IMR-90 (cell line): Measurements from ENCODE around the gene HLA-DRB1. TPM values are rescaled to one million over a fixed set of nuclear protein-coding genes. Genes with fewer than 3 reads are reported as not detected.

Experiments used
- ATAC-seq: fragments of 200-7000 bp; cut with Tn5 transposase; 2 replicates; pipeline ENCODE4 v1.9.1; 2020; ENCODE audit warnings: low read depth, mild to moderate bottlenecking, moderate library complexity
- BruUV-seq: library from RNA; stranded (reverse); fragments of 400-500 nt; replicated peaks from 2 replicates; lab custom pipeline; 2021; lab: Mats Ljungman, UMichigan
- CTCF ChIA-PET: fragments of 300-600 bp; formaldehyde crosslinking; extraction: SDS; loops from one replicate; lab custom pipeline; 2021; ENCODE audit warnings: antibody characterized with exemption; lab: Yijun Ruan, JAX
- POLR2A ChIA-PET: fragments of 300-600 bp; sonication (Branson Sonifier 250); formaldehyde crosslinking; loops from one replicate; lab custom pipeline; 2022; ENCODE audit warnings: antibody characterized with exemption; ENCODE audit not compliant: unreplicated experiment; lab: Charles Lee
- DNase-seq: peaks from one replicate; pipeline ENCODE4 v3.0.0; 2013
- H2AFZ ChIP-seq: replicated peaks from 2 replicates; pipeline ENCODE3; 2013; ENCODE audit warnings: low read length, mild to moderate bottlenecking; ENCODE audit not compliant: poor library complexity
- H2AK5ac ChIP-seq: 2 replicates; pipeline ENCODE4 v1.6.1; 2013; ENCODE audit warnings: low read depth, low read length, inconsistent platforms
- H2AK9ac ChIP-seq: replicated peaks from 2 replicates; pipeline ENCODE3; 2013; ENCODE audit warnings: mild to moderate bottlenecking, low read depth, low read length, moderate library complexity; ENCODE audit not compliant: poor library complexity
- H2BK120ac ChIP-seq: 2 replicates; pipeline ENCODE4 v1.6.1; 2013; ENCODE audit warnings: low read depth, low read length, inconsistent platforms
- H2BK15ac ChIP-seq: 3 replicates; pipeline ENCODE4 v1.6.1; 2013; ENCODE audit warnings: low read depth, low read length, inconsistent platforms
- H2BK20ac ChIP-seq: 2 replicates; pipeline ENCODE4 v1.6.1; 2013; ENCODE audit warnings: low read depth, mild to moderate bottlenecking, inconsistent platforms, low read length, moderate library complexity
- H2BK5ac ChIP-seq: 2 replicates; pipeline ENCODE4 v1.6.1; 2013; ENCODE audit warnings: mild to moderate bottlenecking, low read depth, low read length, inconsistent platforms; ENCODE audit not compliant: poor library complexity, severe bottlenecking
- H3K14ac ChIP-seq: replicated peaks from 2 replicates; pipeline ENCODE4 v1.6.1; 2013; ENCODE audit warnings: low read depth, low read length, inconsistent platforms
- H3K18ac ChIP-seq: 2 replicates; pipeline ENCODE4 v1.6.1; 2013; ENCODE audit warnings: low read depth, low read length, control low read depth
- H3K23ac ChIP-seq: 2 replicates; pipeline ENCODE4 v1.6.1; 2013; ENCODE audit warnings: low read depth, low read length, inconsistent platforms
- H3K27ac ChIP-seq: 2 replicates; pipeline ENCODE4 v1.5.1; 2013; ENCODE audit warnings: mild to moderate bottlenecking, control low read depth, low read length; ENCODE audit not compliant: insufficient read depth
- H3K27me3 ChIP-seq: 2 replicates; pipeline ENCODE4 v1.6.1; 2013; ENCODE audit warnings: low read length; ENCODE audit not compliant: control insufficient read depth, insufficient read depth
- H3K36me3 ChIP-seq: 2 replicates; pipeline ENCODE4 v1.6.1; 2013; ENCODE audit warnings: low read length, mixed read lengths; ENCODE audit not compliant: control insufficient read depth, insufficient read depth
- H3K4ac ChIP-seq: 2 replicates; pipeline ENCODE4 v1.6.1; 2013; ENCODE audit warnings: low read depth, low read length, inconsistent platforms
- H3K4me1 ChIP-seq: 2 replicates; pipeline ENCODE4 v1.6.1; 2013; ENCODE audit warnings: low read length, mixed read lengths; ENCODE audit not compliant: control insufficient read depth, insufficient read depth
- H3K4me2 ChIP-seq: 2 replicates; pipeline ENCODE4 v1.6.1; 2013; ENCODE audit warnings: low read depth, mild to moderate bottlenecking, control low read depth, low read length, moderate library complexity
- H3K4me3 ChIP-seq: 2 replicates; pipeline ENCODE4 v1.5.1; 2013; ENCODE audit warnings: low read depth, mild to moderate bottlenecking, control low read depth, low read length, moderate library complexity; ENCODE audit not compliant: insufficient read depth
- H3K56ac ChIP-seq: 2 replicates; pipeline ENCODE4 v1.6.1; 2013; ENCODE audit warnings: low read length, inconsistent platforms; ENCODE audit not compliant: insufficient read depth; ENCODE audit errors: extremely low read depth
- H3K79me1 ChIP-seq, 2 experiments: 2 replicates each; pipeline ENCODE4 v1.6.1; 2013; ENCODE audit warnings: low read length in 2 of 2, inconsistent platforms in 1 of 2, low read depth in 1 of 2
- H3K9ac ChIP-seq: 2 replicates; pipeline ENCODE4 v1.6.1; 2013; ENCODE audit warnings: low read depth, low read length, control low read depth
- H3K9me1 ChIP-seq: 2 replicates; pipeline ENCODE4 v1.6.1; 2013; ENCODE audit warnings: low read length, inconsistent platforms; ENCODE audit not compliant: insufficient read depth
- H3K9me3 ChIP-seq: 2 replicates; pipeline ENCODE4 v1.6.1; 2013; ENCODE audit warnings: low read length; ENCODE audit not compliant: control insufficient read depth, insufficient read depth
- H4K20me1 ChIP-seq: 2 replicates; pipeline ENCODE4 v1.6.1; 2013; ENCODE audit warnings: low read length, inconsistent platforms; ENCODE audit not compliant: insufficient read depth
- H4K5ac ChIP-seq: 2 replicates; pipeline ENCODE4 v1.6.1; 2013; ENCODE audit warnings: mild to moderate bottlenecking, low read depth, low read length, control low read depth
- H4K8ac ChIP-seq, 2 experiments: 2 replicates each; pipeline ENCODE4 v1.6.1; 2013; ENCODE audit warnings: low read depth in 2 of 2, low read length in 2 of 2, control low read depth in 1 of 2, inconsistent platforms in 1 of 2
- H4K91ac ChIP-seq: 2 replicates; pipeline ENCODE4 v1.6.1; 2013; ENCODE audit warnings: low read depth, low read length, inconsistent platforms; ENCODE audit not compliant: insufficient read depth
- CEBPB ChIP-seq: IDR thresholded peaks from 2 replicates; pipeline ENCODE4 v1.6.1; 2012; ENCODE audit warnings: low read depth, low read length, improper control_type of control experiment
- RCOR1 ChIP-seq: IDR thresholded peaks from 2 replicates; pipeline ENCODE4 v1.6.1; 2012; ENCODE audit warnings: mild to moderate bottlenecking, low read length, improper control_type of control experiment; ENCODE audit not compliant: insufficient replicate concordance
- WGBS, 2 experiments: methylation state at CpG; one replicate each; pipeline versions ENCODE4 v1.1.5 to v1.1.7; 2013; ENCODE audit warnings: missing lambda C conversion rate in 2 of 2; ENCODE audit not compliant: insufficient read length in 1 of 2; ENCODE audit errors: extremely low coverage in 2 of 2; 5-methylcytosine and 5-hydroxymethylcytosine counted together
- dilution Hi-C: fragments of 300-500 bp; cut with HindIII; formaldehyde crosslinking; loops from one replicate; pipeline ENCODE4 v1.14.3; 2018; ENCODE audit warnings: low sequenced_read_pairs; ENCODE audit not compliant: unreplicated experiment
- in situ Hi-C: fragments of 300-500 bp; cut with MboI; formaldehyde crosslinking; loops from 3 replicates; pipeline ENCODE4 v1.14.3; 2019; ENCODE audit warnings: low sequenced_read_pairs, inconsistent platforms, mixed read lengths
- intact Hi-C: fragments of 100-400 bp; cut with micrococcal nuclease; formaldehyde crosslinking; loops from 2 replicates; pipeline ENCODE4 v1.10.0; 2022
- polyA plus RNA-seq, 3 experiments: library from polyadenylated mRNA; depleted of rRNA; stranded (reverse); fragments of >200 nt; gene quantifications; 2 replicates each; pipeline ENCODE4 v1.2.3, GENCODE V29; 2012; ENCODE audit warnings: low replicate concordance in 1 of 3
- total RNA-seq: library from RNA; depleted of rRNA; stranded (reverse); fragments of >200 nt; gene quantifications from 2 replicates; pipeline ENCODE4 v1.2.3, GENCODE V29; 2012
- TF ChIP-seq, protein P1 (sequence below): fragments of 150-350 bp; IDR thresholded peaks from 2 replicates; pipeline ENCODE4 v1.6.1; 2017; ENCODE audit warnings: mild to moderate bottlenecking, antibody characterized with exemption, low read length, low read depth

Gene HLA-DRB1
- total and polyA plus RNA-seq, 2 of the 4 experiments (the other 2 are of a cell fraction), result not detected

DNA sequence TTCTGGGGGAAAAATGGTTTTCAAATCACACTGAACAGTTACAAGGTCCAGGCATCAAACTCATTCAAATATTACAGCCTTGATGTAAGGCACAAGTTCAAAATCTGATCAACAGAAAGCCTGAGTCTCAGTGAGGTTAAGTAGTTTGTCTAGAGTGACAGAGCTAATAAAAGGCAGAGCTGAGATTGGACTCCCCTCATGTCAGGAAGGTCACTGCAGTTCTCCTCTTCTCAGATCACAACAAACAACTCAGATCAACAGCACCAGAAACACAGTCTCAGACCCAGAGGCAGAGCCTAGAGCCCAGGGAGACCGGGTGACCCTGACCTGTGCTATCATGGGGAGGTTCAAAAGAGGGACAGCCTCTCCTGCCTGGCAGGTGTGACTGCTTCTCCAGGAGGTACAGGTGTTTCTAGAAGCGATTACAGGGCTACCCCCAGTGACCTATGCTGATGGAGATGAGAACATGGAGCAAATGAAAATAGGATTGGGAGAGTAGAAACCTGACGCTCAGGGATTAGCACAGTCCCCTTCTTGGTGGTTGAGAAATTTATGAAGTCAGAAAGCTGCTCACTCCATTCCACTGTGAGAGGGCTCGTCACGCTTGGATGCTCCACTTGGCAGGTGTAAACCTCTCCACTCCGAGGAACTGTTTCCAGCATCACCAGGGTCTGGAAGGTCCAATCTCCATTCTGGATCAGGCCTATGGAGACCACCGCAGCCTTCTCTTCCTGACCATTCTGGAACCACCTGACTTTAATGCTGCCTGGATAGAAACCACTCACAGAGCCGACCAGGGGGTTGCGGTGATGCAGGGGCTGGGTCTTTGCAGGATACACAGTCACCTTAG lies 35.3 kb downstream of the HLA-DRB1 start:
- Histone ChIP-seq H3K18ac (no peak overlapping the region), H3K9me3 (no peaks in the 10 kb centered on the region), H3K4me1 (no peaks in the 10 kb centered on the region), H4K91ac (no peak overlapping the region), H3K56ac (no peak overlapping the region), H2AK5ac (no peak overlapping the region), H3K23ac (no peak overlapping the region), H3K9ac (no peak overlapping the region), H3K9me1 (no peaks in the 10 kb centered on the region), H2AFZ (no peak overlapping the region), H2BK120ac (no peak overlapping the region), H3K14ac (no peak overlapping the region), H4K5ac (no peak overlapping the region), H3K4ac (no peak overlapping the region), H4K8ac (no peak overlapping the region), H3K4me3 (no peak overlapping the region), H2BK15ac (no peak overlapping the region), H3K27me3 (no peaks in the 10 kb centered on the region), H4K20me1 (no peaks in the 10 kb centered on the region), H3K4me2 (no peak overlapping the region), H3K79me1 (no peaks in the 10 kb centered on the region), H2AK9ac (no peak overlapping the region), H3K27ac (no peak overlapping the region), H2BK20ac (no peak overlapping the region), H3K36me3 (no peaks in the 10 kb centered on the region), H2BK5ac (no peak overlapping the region)
- ATAC-seq (no peak), DNase-seq (no peak)
- no CpG with 5 or more reads among the region's 9 CpGs for WGBS, 2 experiments
- POLR2A ChIA-PET, result no interaction called here
- dilution Hi-C loops, result no loop called here
- TF ChIP-seq CEBPB, result no peak
- TF ChIP-seq, protein P1, sequence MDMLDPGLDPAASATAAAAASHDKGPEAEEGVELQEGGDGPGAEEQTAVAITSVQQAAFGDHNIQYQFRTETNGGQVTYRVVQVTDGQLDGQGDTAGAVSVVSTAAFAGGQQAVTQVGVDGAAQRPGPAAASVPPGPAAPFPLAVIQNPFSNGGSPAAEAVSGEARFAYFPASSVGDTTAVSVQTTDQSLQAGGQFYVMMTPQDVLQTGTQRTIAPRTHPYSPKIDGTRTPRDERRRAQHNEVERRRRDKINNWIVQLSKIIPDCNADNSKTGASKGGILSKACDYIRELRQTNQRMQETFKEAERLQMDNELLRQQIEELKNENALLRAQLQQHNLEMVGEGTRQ, result no peak
- TF ChIP-seq RCOR1, result no peak
- CTCF ChIA-PET, result no interaction called here
- BruUV-seq, result no TSS peak
- in situ Hi-C loops, result no loop called here
- intact Hi-C loops, result no loop called here
